ENCODE measurements around the gene AVEN. TPM values are rescaled to one million over a fixed set of nuclear protein-coding genes. Genes with fewer than 3 reads are reported as not detected.

Gene AVEN
- total RNA-seq, 2 donors from 2014 or later = 18.9 to 20.7 TPM

DNA sequence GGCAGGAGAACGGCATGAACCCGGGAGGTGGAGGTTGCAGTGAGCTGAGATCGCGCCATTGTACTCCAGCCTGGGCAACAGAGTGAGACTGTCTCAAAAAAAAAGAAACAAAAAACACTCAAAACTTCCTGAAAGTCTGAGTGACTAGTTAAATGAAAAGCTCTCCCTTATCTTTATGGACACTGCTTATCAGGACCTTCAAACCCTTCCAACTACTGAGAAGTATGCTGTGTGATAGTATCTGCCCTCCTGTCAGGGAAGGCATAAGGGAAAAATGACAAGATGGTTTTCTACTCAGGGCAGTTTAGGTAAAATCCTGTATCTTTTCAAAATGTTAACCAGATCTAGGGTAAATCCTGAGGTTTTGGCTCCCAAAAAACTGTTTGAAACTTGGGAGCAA, 40.9 kb upstream of the AVEN start:
- H3K36me3 ChIP-seq (ENCODE audit: control insufficient read depth, insufficient read depth, low read length) = peaks cover 11% of the 10 kb centered on the region
- H3K9me3 Mint-ChIP-seq = no peaks in the 10 kb centered on the region
- no peak overlapping the region for H3K4me3 Mint-ChIP-seq
- no peak overlapping the region for H3K27ac ChIP-seq (ENCODE audit: low read depth, low read length)
- no peak overlapping the region for H3K9ac ChIP-seq (ENCODE audit: extremely low read depth, low read length, poor library complexity, severe bottlenecking)
- no peaks in the 10 kb centered on the region for H3K4me1 Mint-ChIP-seq
- no peaks in the 10 kb centered on the region for H3K9me3 ChIP-seq (ENCODE audit: control insufficient read depth, low read length)
- WGBS, 2 experiments (ENCODE audit: insufficient coverage in 1 of 2, insufficient read length in 1 of 2) = 93% methylated on average over 4 of the region's 4 CpGs; no CpG with 5 or more reads in 1 of the 2 experiments
- no peaks in the 10 kb centered on the region for H3K27me3 ChIP-seq (ENCODE audit: control insufficient read depth, insufficient read depth, low read length, poor library complexity, severe bottlenecking)
- H3K4me3 ChIP-seq (ENCODE audit: low read length) = no peak overlapping the region
- no peaks in the 10 kb centered on the region for H3K4me1 ChIP-seq (ENCODE audit: control insufficient read depth, insufficient read depth, low read length)
- H3K27me3 Mint-ChIP-seq (ENCODE audit: insufficient read depth) = no peaks in the 10 kb centered on the region
- DNase-seq = no peak
- TF ChIP-seq, protein P1, sequence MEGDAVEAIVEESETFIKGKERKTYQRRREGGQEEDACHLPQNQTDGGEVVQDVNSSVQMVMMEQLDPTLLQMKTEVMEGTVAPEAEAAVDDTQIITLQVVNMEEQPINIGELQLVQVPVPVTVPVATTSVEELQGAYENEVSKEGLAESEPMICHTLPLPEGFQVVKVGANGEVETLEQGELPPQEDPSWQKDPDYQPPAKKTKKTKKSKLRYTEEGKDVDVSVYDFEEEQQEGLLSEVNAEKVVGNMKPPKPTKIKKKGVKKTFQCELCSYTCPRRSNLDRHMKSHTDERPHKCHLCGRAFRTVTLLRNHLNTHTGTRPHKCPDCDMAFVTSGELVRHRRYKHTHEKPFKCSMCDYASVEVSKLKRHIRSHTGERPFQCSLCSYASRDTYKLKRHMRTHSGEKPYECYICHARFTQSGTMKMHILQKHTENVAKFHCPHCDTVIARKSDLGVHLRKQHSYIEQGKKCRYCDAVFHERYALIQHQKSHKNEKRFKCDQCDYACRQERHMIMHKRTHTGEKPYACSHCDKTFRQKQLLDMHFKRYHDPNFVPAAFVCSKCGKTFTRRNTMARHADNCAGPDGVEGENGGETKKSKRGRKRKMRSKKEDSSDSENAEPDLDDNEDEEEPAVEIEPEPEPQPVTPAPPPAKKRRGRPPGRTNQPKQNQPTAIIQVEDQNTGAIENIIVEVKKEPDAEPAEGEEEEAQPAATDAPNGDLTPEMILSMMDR (conservative IDR thresholded peaks at IDR 0.05) = no peak
- H3K27ac Mint-ChIP-seq = no peak overlapping the region
- H3K36me3 Mint-ChIP-seq (ENCODE audit: low read depth) = peaks cover 14% of the 10 kb centered on the region

GRCh38 chr15:34078900-34079299, 39.9 kb upstream of the AVEN start:
- WGBS, 2 experiments (ENCODE audit: insufficient coverage in 1 of 2, insufficient read length in 1 of 2) = 98 to 100% methylated on average over 2 to 3 of the region's 3 CpGs
- Histone ChIP-seq H3K4me3 (ENCODE audit: low read length) (no peak overlapping the region), H3K9me3 (ENCODE audit: control insufficient read depth, low read length) (no peaks in the 10 kb centered on the region), H3K27ac (ENCODE audit: low read depth, low read length) (no peak overlapping the region), H3K36me3 (ENCODE audit: control insufficient read depth, insufficient read depth, low read length) (peaks cover 5% of the 10 kb centered on the region), H3K27me3 (ENCODE audit: control insufficient read depth, insufficient read depth, low read length, poor library complexity, severe bottlenecking) (no peaks in the 10 kb centered on the region), H3K4me1 (ENCODE audit: control insufficient read depth, insufficient read depth, low read length) (no peaks in the 10 kb centered on the region), H3K9ac (ENCODE audit: extremely low read depth, low read length, poor library complexity, severe bottlenecking) (no peak overlapping the region)
- no peaks in the 10 kb centered on the region for H3K27me3 Mint-ChIP-seq (ENCODE audit: insufficient read depth)
- TF ChIP-seq, protein P1 (conservative IDR thresholded peaks at IDR 0.05) = no peak
- no peaks in the 10 kb centered on the region for H3K9me3 Mint-ChIP-seq
- no peak overlapping the region for H3K4me3 Mint-ChIP-seq
- no peak for DNase-seq
- H3K4me1 Mint-ChIP-seq = no peaks in the 10 kb centered on the region
- peaks cover 10% of the 10 kb centered on the region for H3K36me3 Mint-ChIP-seq (ENCODE audit: low read depth)
- H3K27ac Mint-ChIP-seq = no peak overlapping the region

DNA sequence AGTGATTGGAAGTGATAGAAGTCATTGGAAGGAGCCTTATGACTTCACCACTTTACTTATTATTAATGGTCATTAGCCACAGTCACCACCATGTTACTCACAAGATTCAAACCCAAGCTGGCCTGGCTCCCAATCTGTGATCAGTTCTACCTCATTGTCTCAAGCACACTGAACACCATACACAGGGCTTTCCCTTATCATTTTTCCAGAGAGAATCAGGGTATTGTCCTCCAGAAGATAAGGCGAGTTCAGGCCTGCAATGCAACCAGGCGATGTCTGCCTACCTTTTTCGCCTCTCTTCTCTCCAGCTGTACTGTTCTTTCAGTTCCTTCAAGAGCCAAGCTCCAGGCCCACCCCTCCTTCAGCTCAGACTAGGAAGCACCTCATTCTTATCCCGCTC, 37.8 kb upstream of the AVEN start:
- H3K9ac ChIP-seq (ENCODE audit: extremely low read depth, low read length, poor library complexity, severe bottlenecking) = no peak overlapping the region
- Mint-ChIP-seq H3K4me3 (no peak overlapping the region), H3K36me3 (ENCODE audit: low read depth) (no peaks in the 10 kb centered on the region), H3K27me3 (ENCODE audit: insufficient read depth) (no peaks in the 10 kb centered on the region), H3K27ac (no peak overlapping the region), H3K4me1 (no peaks in the 10 kb centered on the region), H3K9me3 (no peaks in the 10 kb centered on the region)
- no peaks in the 10 kb centered on the region for H3K36me3 ChIP-seq (ENCODE audit: control insufficient read depth, insufficient read depth, low read length)
- no peaks in the 10 kb centered on the region for H3K27me3 ChIP-seq (ENCODE audit: control insufficient read depth, insufficient read depth, low read length, poor library complexity, severe bottlenecking)
- DNase-seq = no peak
- no peaks in the 10 kb centered on the region for H3K4me1 ChIP-seq (ENCODE audit: control insufficient read depth, insufficient read depth, low read length)
- TF ChIP-seq, protein P1 (conservative IDR thresholded peaks at IDR 0.05) = no peak
- no peak overlapping the region for H3K27ac ChIP-seq (ENCODE audit: low read depth, low read length)
- H3K9me3 ChIP-seq (ENCODE audit: control insufficient read depth, low read length) = no peaks in the 10 kb centered on the region
- 88 to 90% methylated on average over 4 of the region's 4 CpGs for WGBS, 2 experiments (ENCODE audit: insufficient coverage in 1 of 2, insufficient read length in 1 of 2)
- no peak overlapping the region for H3K4me3 ChIP-seq (ENCODE audit: low read length)

Data from endodermal cell (in vitro differentiated cells).